ENCODE measurements around the gene GSTA3.

The GSTA3 gene

GRCh38 chr6:52909531-52909930, at the start of gene GSTA3:
Gene GSTA3 (minus strand): TSS chr6:52909698. CDS start chr6:52905834, 3,864 bp downstream.
- H3K36me3 ChIP-seq (replicated peaks; ENCODE audit: insufficient read depth, low read length): no peaks in the 10 kb centered on the region
- H3K27me3 ChIP-seq (replicated peaks; ENCODE audit: insufficient read depth, low read length): no peaks in the 10 kb centered on the region
- DNase-seq: no peak
- H3K4me2 ChIP-seq (ENCODE audit: low read depth, low read length): no peak within 1 kb of the TSS
- no peak within 1 kb of the TSS for H2AFZ ChIP-seq (ENCODE audit: low read length)
- no peaks in the 10 kb centered on the region for H3K9me3 ChIP-seq (replicated peaks; ENCODE audit: insufficient read depth, low read length)
- no peak for TF ChIP-seq CTCF (IDR thresholded peaks at IDR 0.05; ENCODE audit: low read length)
- no peak for TF ChIP-seq EZH2phosphoT487 (IDR thresholded peaks at IDR 0.05; ENCODE audit: low read length)
- no peak for TF ChIP-seq EZH2 (optimal IDR thresholded peaks at IDR 0.05; ENCODE audit: low read depth, low read length)
- H3K4me3 ChIP-seq (ENCODE audit: low read length): no peak within 1 kb of the TSS
- no peaks in the 10 kb centered on the region for H3K79me2 ChIP-seq (ENCODE audit: low read length)
- no peaks in the 10 kb centered on the region for H3K4me1 ChIP-seq (ENCODE audit: low read length)
- no peak within 1 kb of the TSS for H3K27ac ChIP-seq (ENCODE audit: low read length)
- no peaks in the 10 kb centered on the region for H4K20me1 ChIP-seq (ENCODE audit: insufficient read depth, low read length)
- no peak within 1 kb of the TSS for H3K9ac ChIP-seq (ENCODE audit: low read length)
- no peaks in the 10 kb centered on the region for H3K9me2 ChIP-seq (replicated peaks; ENCODE audit: insufficient read depth, low read length)
- no peaks in the 10 kb centered on the region for H3F3A ChIP-seq (ENCODE audit: insufficient read depth, low read length)

GRCh38 chr6:52958546-52959255, 49.2 kb upstream of the GSTA3 start:
- Histone ChIP-seq H3K27ac (ENCODE audit: low read length) (no peak overlapping the region), H3K36me3 (replicated peaks; ENCODE audit: insufficient read depth, low read length) (no peaks in the 10 kb centered on the region), H3K79me2 (ENCODE audit: low read length) (no peaks in the 10 kb centered on the region), H2AFZ (ENCODE audit: low read length) (no peak overlapping the region), H4K20me1 (ENCODE audit: insufficient read depth, low read length) (no peaks in the 10 kb centered on the region), H3K4me1 (ENCODE audit: low read length) (0 out of 2 replicates have a peak, but pooled peaks cover 2% of the 10 kb centered on the region), H3K9me3 (replicated peaks; ENCODE audit: insufficient read depth, low read length) (no peaks in the 10 kb centered on the region), H3F3A (ENCODE audit: insufficient read depth, low read length) (0 out of 2 replicates have a peak, but pooled peaks cover 2% of the 10 kb centered on the region), H3K27me3 (replicated peaks; ENCODE audit: insufficient read depth, low read length) (no peaks in the 10 kb centered on the region), H3K4me3 (ENCODE audit: low read length) (no peak overlapping the region), H3K9ac (ENCODE audit: low read length) (no peak overlapping the region), H3K4me2 (ENCODE audit: low read depth, low read length) (no peak overlapping the region), H3K9me2 (replicated peaks; ENCODE audit: insufficient read depth, low read length) (no peaks in the 10 kb centered on the region)
- DNase-seq: no peak
- TF ChIP-seq CTCF (IDR thresholded peaks at IDR 0.05; ENCODE audit: low read length) (no peak), EZH2phosphoT487 (IDR thresholded peaks at IDR 0.05; ENCODE audit: low read length) (no peak), EZH2 (optimal IDR thresholded peaks at IDR 0.05; ENCODE audit: low read depth, low read length) (no peak)

- H3K27ac ChIP-seq (ENCODE audit: low read length): no peak overlapping the region
- DNase-seq: no peak
- H3K9me3 ChIP-seq (replicated peaks; ENCODE audit: insufficient read depth, low read length): no peaks in the 10 kb centered on the region
- H3K4me1 ChIP-seq (ENCODE audit: low read length): 0 out of 2 replicates have a peak, but pooled peaks cover 2% of the 10 kb centered on the region
- H3F3A ChIP-seq (ENCODE audit: insufficient read depth, low read length): 0 out of 2 replicates have a peak, but pooled peaks cover 2% of the 10 kb centered on the region
- H3K9ac ChIP-seq (ENCODE audit: low read length): no peak overlapping the region
- H3K36me3 ChIP-seq (replicated peaks; ENCODE audit: insufficient read depth, low read length): no peaks in the 10 kb centered on the region
- H3K4me2 ChIP-seq (ENCODE audit: low read depth, low read length): no peak overlapping the region
- no peaks in the 10 kb centered on the region for H3K27me3 ChIP-seq (replicated peaks; ENCODE audit: insufficient read depth, low read length)
- H3K9me2 ChIP-seq (replicated peaks; ENCODE audit: insufficient read depth, low read length): no peaks in the 10 kb centered on the region
- no peaks in the 10 kb centered on the region for H3K79me2 ChIP-seq (ENCODE audit: low read length)
- H4K20me1 ChIP-seq (ENCODE audit: insufficient read depth, low read length): no peaks in the 10 kb centered on the region
- H3K4me3 ChIP-seq (ENCODE audit: low read length): no peak overlapping the region
- no peak overlapping the region for H2AFZ ChIP-seq (ENCODE audit: low read length)
- TF ChIP-seq EZH2 (optimal IDR thresholded peaks at IDR 0.05; ENCODE audit: low read depth, low read length) (no peak), CTCF (IDR thresholded peaks at IDR 0.05; ENCODE audit: low read length) (no peak), EZH2phosphoT487 (IDR thresholded peaks at IDR 0.05; ENCODE audit: low read length) (no peak)
Measured at GRCh38 chr6:52955871-52956270, 46.4 kb upstream of the GSTA3 start.

Data from MM.1S (cell line).